Panc1 (cell line): ENCODE measurements around the gene ZNF844.

Source experiments
- CTCF ChIP-seq: fragments of 450-650 bp; IDR thresholded peaks from 2 replicates; pipeline ENCODE4 v1.5.1; 2017; ENCODE audit warnings: mild to moderate bottlenecking
- POLR2AphosphoS5 ChIP-seq: IDR thresholded peaks from 2 replicates; pipeline ENCODE4 v1.6.1; 2012; ENCODE audit warnings: mild to moderate bottlenecking, low read depth, low read length, moderate library complexity
- TCF7L2 ChIP-seq: IDR thresholded peaks from 2 replicates; pipeline ENCODE4 v1.6.1; 2011; ENCODE audit warnings: mild to moderate bottlenecking, low read depth, low read length, inconsistent platforms
- TF ChIP-seq, protein P1 (sequence below), 2 experiments: IDR thresholded peaks; 2 replicates each; pipeline ENCODE4 v1.6.1; 2011 to 2012; ENCODE audit warnings: low read depth in 2 of 2, control low read depth in 1 of 2, low read length in 1 of 2, mild to moderate bottlenecking in 1 of 2, moderate library complexity in 1 of 2; ENCODE audit not compliant: insufficient read depth in 1 of 2

- TF ChIP-seq, protein P1, sequence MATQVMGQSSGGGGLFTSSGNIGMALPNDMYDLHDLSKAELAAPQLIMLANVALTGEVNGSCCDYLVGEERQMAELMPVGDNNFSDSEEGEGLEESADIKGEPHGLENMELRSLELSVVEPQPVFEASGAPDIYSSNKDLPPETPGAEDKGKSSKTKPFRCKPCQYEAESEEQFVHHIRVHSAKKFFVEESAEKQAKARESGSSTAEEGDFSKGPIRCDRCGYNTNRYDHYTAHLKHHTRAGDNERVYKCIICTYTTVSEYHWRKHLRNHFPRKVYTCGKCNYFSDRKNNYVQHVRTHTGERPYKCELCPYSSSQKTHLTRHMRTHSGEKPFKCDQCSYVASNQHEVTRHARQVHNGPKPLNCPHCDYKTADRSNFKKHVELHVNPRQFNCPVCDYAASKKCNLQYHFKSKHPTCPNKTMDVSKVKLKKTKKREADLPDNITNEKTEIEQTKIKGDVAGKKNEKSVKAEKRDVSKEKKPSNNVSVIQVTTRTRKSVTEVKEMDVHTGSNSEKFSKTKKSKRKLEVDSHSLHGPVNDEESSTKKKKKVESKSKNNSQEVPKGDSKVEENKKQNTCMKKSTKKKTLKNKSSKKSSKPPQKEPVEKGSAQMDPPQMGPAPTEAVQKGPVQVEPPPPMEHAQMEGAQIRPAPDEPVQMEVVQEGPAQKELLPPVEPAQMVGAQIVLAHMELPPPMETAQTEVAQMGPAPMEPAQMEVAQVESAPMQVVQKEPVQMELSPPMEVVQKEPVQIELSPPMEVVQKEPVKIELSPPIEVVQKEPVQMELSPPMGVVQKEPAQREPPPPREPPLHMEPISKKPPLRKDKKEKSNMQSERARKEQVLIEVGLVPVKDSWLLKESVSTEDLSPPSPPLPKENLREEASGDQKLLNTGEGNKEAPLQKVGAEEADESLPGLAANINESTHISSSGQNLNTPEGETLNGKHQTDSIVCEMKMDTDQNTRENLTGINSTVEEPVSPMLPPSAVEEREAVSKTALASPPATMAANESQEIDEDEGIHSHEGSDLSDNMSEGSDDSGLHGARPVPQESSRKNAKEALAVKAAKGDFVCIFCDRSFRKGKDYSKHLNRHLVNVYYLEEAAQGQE (IDR thresholded peaks at IDR 0.05; ENCODE audit: insufficient read depth in 1 of 2, low read depth in 2 of 2, low read length in 1 of 2) = no peak
- TF ChIP-seq POLR2AphosphoS5 (no peak), CTCF (no peak), TCF7L2 (no peak)
Observed at GRCh38 chr19:12077375-12077774, 12.8 kb downstream of the ZNF844 start.
